ENCODE data around the gene ZC3H15.
A peak's percentile ranks its signal among the peaks of the same experiment; 100 is the strongest.
"Not testable (repeated sequence)": the region's sequence is repeated elsewhere in the genome, so short reads cannot be mapped to it uniquely, and the experiment has no call there.

Gene ZC3H15

GRCh38 chr2:186496401-186496800 is 10.3 kb downstream of the ZC3H15 start:
- DNase-seq: no peak

- no peak for DNase-seq
Observed at GRCh38 chr2:186497928-186498327, 11.9 kb downstream of the ZC3H15 start.

GRCh38 chr2:186498834-186499233 is 12.8 kb downstream of the ZC3H15 start:
- no peak for DNase-seq

- peak in 1 of 5 donors; percentile 8 for DNase-seq
Observed at GRCh38 chr2:186503827-186504606, 18.0 kb downstream of the ZC3H15 start.

GRCh38 chr2:186508263-186508662 is 22.2 kb downstream of the ZC3H15 start:
- no peak for DNase-seq

- DNase-seq: no peak
Observed at GRCh38 chr2:186515376-186515775, 29.3 kb downstream of the ZC3H15 start.

GRCh38 chr2:186516396-186516795 is 30.3 kb downstream of the ZC3H15 start:
- DNase-seq: no peak

- DNase-seq: no peak
Observed at GRCh38 chr2:186517090-186517489, 31.0 kb downstream of the ZC3H15 start.

GRCh38 chr2:186518291-186518690 is 32.2 kb downstream of the ZC3H15 start:
- DNase-seq: no peak

GRCh38 chr2:186518945-186519344 is 32.9 kb downstream of the ZC3H15 start:
- no peak for DNase-seq

- not testable (repeated sequence) for DNase-seq
Observed at GRCh38 chr2:186521570-186522153, 35.6 kb downstream of the ZC3H15 start.

- no peak for DNase-seq
Observed at GRCh38 chr2:186522450-186522849, 36.4 kb downstream of the ZC3H15 start.

- no peak for DNase-seq
Observed at GRCh38 chr2:186523791-186524190, 37.7 kb downstream of the ZC3H15 start.

GRCh38 chr2:186526281-186526680 is 40.2 kb downstream of the ZC3H15 start:
- DNase-seq: no peak

GRCh38 chr2:186530314-186530713 is 44.3 kb downstream of the ZC3H15 start:
- DNase-seq: no peak

- no peak for DNase-seq
Observed at GRCh38 chr2:186531257-186531775, 45.3 kb downstream of the ZC3H15 start.

GRCh38 chr2:186532891-186533290 is 46.8 kb downstream of the ZC3H15 start:
- no peak for DNase-seq

- DNase-seq: no peak
Observed at GRCh38 chr2:186533717-186534116, 47.7 kb downstream of the ZC3H15 start.

- no peak for DNase-seq
Observed at GRCh38 chr2:186534406-186534805, 48.3 kb downstream of the ZC3H15 start.

- DNase-seq: no peak
Observed at GRCh38 chr2:186535861-186536260, 49.8 kb downstream of the ZC3H15 start.

GRCh38 chr2:186537019-186537418 is 51.0 kb downstream of the ZC3H15 start:
- DNase-seq: no peak

GRCh38 chr2:186540941-186541340 is 54.9 kb downstream of the ZC3H15 start:
- no peak for DNase-seq

- no peak for DNase-seq
Observed at GRCh38 chr2:186542002-186542401, 55.9 kb downstream of the ZC3H15 start.

GRCh38 chr2:186543561-186544131 is 57.6 kb downstream of the ZC3H15 start:
- DNase-seq: no peak
